ENCODE measurements around the gene COL9A2.

DNA sequence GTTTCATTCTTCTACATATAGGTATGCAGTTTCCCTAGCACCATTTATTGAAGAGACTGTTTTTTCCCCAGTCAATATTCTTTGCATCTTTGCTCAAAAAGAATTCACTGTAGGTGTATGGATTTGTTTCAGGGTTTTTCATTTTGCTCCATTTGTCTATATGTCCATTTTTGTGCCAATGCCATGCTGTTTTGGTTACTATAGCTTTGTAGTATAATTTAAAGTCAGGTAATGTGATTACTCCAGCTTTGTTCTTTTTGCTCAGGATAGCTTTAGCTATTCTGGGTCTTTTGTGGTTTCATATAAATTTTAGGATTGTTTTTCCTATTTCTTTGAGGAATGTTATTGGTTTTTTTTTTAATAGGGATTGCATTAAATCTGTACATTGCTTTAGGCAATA is 40.5 kb upstream of the COL9A2 start:
- TF ChIP-seq, protein P1, sequence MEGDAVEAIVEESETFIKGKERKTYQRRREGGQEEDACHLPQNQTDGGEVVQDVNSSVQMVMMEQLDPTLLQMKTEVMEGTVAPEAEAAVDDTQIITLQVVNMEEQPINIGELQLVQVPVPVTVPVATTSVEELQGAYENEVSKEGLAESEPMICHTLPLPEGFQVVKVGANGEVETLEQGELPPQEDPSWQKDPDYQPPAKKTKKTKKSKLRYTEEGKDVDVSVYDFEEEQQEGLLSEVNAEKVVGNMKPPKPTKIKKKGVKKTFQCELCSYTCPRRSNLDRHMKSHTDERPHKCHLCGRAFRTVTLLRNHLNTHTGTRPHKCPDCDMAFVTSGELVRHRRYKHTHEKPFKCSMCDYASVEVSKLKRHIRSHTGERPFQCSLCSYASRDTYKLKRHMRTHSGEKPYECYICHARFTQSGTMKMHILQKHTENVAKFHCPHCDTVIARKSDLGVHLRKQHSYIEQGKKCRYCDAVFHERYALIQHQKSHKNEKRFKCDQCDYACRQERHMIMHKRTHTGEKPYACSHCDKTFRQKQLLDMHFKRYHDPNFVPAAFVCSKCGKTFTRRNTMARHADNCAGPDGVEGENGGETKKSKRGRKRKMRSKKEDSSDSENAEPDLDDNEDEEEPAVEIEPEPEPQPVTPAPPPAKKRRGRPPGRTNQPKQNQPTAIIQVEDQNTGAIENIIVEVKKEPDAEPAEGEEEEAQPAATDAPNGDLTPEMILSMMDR (IDR thresholded peaks at IDR 0.05): no peak
- TF ChIP-seq POLR2A (IDR thresholded peaks at IDR 0.05) (no peak), EP300 (IDR thresholded peaks at IDR 0.05) (no peak)
